Naive thymus-derived CD4-positive, alpha-beta T cell (primary cell): ENCODE results near the gene GPR158. TPM values are rescaled to one million over a fixed set of nuclear protein-coding genes. Genes with fewer than 3 reads are reported as not detected.

Experiments
- polyA plus RNA-seq, 2 donors: library from polyadenylated mRNA; unstranded; fragments of 300-500 nt; fragmentation: Illumina TruSeq; gene quantifications; one replicate each; pipeline ENCODE4 v1.2.3, GENCODE V29; 2021
- total RNA-seq, 6 experiments: library from RNA in 5 of 6; stranded (reverse) in 5 of 6; gene quantifications; 1 replicate in 5 of 6; 2 replicates in 1 of 6; pipeline ENCODE4 v1.2.3 and lab custom pipeline; 2021 to 2026

GPR158 gene
- total and polyA plus RNA-seq, 7 experiments from 2014 or later = not detected

Other genes with a start within 250 kb of the GPR158 start
- 1 to 10 TPM in 1 of 5 experiments, under 1 TPM in 4; 0.51 to 1.7 (median 0.88) TPM for gene PRTFDC1, start 222.4 kb upstream of the GPR158 start, total RNA-seq
- under 1 TPM; 0.13 to 0.69 TPM for gene PRTFDC1, start 222.4 kb upstream of the GPR158 start, polyA plus RNA-seq
- gene ENKUR, start 158.8 kb upstream of the GPR158 start, total RNA-seq = under 1 TPM in 1 of 5 experiments, not detected in 4; 0.19 TPM
- gene ENKUR, start 158.8 kb upstream of the GPR158 start, polyA plus RNA-seq = not detected
- 10 to 100 TPM in 1 of 5 experiments, 1 to 10 TPM in 4; 1.4 to 10.6 (median 2.5) TPM for gene THNSL1, start 158.4 kb upstream of the GPR158 start, total RNA-seq
- 10 to 100 TPM in 1 of 2 donors, 1 to 10 TPM in 1; 8.0 to 13.4 TPM for gene THNSL1, start 158.4 kb upstream of the GPR158 start, polyA plus RNA-seq